Stimulated activated CD8-positive, alpha-beta memory T cell treated with anti-CD3 and anti-CD28 coated beads, Interleukin-4, amount 100 ng/mL, for 1 hour (primary cell): ENCODE results near the gene EOLA2.
"Not testable (repeated sequence)": the region's sequence is repeated elsewhere in the genome, so short reads cannot be mapped to it uniquely, and the experiment has no call there.

Experiments
- DNase-seq, 2 donors: peaks; one replicate each; pipeline ENCODE4 v3.0.0-alpha.2; 2020; ENCODE audit warnings: low read depth in 2 of 2, low spot score in 1 of 2

Gene EOLA2

DNA sequence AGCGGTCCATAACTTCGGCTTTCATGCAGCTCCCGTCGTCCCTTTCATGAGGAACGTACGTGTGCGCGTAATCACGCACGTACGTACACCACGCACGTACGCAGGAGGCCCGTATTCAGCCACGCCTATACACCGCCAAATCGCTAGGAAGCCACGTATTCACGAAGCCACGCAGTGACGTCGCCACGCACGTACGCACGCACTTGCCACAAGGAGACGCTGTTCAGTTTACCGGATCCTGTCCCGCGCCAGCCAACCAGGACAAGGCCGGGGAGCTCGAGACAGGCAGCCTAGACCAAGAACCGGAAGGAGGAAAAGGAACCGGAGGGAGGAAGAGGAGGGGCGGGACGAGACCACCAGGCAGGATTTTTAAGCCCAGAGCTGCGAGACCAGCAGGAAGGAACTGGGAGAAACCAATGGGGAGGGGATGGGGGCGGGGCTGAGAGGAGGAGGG, at the start of gene EOLA2:
EOLA2 (minus strand) TSS at position 65 of the 454 bp plus-strand sequence. CDS start 4,617 bp downstream, outside the sequence.
- peak; percentile 71 to 82 for DNase-seq

GRCh38 chrX:149987613-149988012, 49.3 kb upstream of the EOLA2 start:
- no peak for DNase-seq

- DNase-seq, result no peak
These were observed 46.1 kb upstream of the EOLA2 start for GRCh38 chrX:149984411-149984810.

- no peak for DNase-seq
These were observed 44.0 kb upstream of the EOLA2 start for GRCh38 chrX:149982310-149982709.

- no peak for DNase-seq
These were observed 40.9 kb upstream of the EOLA2 start for GRCh38 chrX:149979126-149979644.

DNA sequence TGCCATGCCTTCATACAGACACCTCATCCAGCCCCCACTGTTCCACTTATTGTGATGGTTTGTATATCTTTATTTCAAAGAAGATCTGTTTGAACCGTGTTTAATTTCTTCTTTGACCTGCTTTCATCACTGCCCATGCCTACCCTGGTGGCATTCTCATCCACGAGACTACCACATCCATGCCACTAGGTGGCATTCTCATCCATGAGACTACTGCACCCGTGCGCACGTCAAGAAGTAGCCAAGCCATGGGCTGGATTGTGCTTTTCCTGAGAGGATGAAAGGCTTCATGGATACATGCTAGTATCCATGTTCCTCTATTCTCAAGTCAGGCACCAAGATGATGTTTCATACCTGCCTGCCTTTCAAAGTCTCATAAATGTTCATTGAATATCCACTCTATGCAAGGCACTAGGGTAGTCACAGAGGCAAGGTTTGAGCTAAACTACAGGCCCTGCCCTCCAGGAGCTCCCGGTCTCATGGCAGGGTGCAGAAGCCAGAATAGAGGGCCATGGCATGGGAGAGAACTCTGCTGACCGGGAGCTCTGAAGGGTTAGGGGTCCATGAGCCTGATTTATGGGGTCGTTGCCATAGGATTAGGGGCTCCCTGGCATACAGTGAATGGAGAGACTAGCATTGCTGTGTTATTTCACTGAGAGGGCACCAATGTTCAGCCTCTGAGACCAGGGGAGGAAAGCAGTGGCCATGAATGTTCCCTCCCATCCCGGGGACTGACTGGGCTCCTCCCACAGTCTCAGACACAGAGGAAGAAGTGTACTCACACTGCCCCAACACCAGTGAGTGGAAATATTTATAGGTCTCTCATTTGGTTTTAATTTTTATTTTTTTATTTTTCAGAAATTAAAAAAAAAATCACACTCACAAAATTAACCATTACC, 24.8 kb upstream of the EOLA2 start:
- DNase-seq, result no peak

DNA sequence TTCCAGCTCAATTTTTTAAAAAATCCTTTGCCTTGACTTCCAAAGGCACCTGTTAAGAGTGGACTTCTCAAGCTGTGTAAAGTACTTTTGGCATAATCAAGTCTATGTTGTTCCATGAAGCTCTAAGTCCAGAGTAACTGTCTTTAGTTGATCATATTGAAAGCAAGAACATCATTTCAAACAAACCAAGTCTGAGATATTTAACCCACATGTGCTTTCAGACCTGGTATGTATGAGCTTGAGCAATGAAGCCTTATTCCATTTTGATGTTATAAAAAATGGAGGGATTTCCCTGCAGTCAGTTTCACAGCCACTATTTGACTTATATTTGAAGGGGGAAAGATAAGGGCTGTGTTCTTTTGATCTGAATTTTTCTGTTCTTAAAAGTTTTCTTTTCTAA, 23.7 kb upstream of the EOLA2 start:
- no peak for DNase-seq

- no peak for DNase-seq
These were observed 23.3 kb upstream of the EOLA2 start for GRCh38 chrX:149961572-149961971.

GRCh38 chrX:149950681-149951080, 12.4 kb upstream of the EOLA2 start:
- DNase-seq, result no peak

DNA sequence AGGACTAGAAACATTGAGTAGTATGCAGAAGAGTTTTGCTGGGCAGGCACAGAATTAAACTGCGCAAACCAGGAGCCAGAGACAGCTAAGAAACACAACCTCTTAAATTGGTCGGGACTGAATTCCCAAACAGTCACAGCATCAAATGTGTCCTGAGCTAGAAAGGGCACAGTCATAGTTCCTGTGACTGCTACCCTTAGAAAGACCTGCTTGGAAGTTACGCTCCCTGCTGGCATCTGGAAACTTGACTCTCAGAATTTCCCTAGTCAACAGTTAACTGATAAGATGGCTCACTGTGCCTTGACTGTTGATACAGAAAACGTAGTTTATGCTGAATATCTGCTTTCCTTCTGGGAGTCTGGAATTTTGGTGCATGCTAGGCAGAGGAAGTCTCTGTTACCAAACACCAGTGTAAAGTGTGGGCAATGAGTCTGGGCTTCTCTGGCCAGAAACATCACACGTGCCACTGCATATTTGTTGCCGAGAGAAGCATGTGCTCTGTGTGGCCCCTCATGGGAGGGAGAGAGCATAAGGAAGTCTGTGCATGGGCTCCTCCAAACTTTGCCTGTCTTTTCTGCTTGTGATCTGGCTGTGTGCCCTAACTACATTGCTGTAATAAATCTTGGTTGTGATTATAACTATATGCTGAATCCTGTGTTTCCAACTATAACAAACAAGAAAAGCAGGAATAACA, 11.6 kb upstream of the EOLA2 start:
- no peak for DNase-seq

DNA sequence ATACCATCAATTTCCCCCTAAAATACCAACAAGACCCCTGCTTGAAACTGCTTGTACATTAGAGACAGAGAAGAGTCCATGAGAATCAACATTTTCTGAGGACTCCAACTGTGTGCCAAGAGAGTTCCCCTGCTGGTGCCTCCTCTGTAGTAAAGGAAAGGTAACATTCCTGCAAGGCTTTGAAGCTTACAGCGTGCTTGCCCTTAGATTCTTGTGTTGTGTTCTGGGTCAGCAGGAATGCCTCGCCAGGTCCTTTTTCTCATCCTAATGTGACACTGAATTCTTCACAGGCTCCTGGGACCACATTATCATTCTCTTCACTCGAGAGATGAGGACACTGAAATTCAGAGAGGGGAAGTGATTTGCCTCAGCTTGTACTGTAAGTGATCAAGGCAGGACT, 9.7 kb upstream of the EOLA2 start:
- no peak for DNase-seq

DNA sequence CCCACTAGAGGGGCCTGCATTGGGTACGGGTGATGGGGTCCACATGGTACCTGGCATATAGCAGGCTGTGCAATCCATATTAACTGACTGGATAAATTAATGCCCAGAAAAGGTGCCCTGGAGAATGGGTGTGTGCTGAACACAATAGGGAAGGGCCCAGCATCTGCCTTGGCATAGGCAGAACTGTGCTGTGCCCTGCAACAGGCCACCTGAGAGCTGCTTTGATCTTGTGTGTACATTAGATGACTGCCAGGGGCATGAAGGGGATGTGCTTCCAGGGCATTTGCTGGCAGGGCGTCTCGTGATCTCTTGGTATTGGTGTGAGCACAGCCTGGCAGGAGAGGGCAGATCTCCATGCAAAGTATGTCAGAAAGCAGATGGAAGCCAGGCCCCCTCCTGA, 8.6 kb upstream of the EOLA2 start:
- not testable (repeated sequence) for DNase-seq

- not testable (repeated sequence) for DNase-seq
These were observed 7.5 kb upstream of the EOLA2 start for GRCh38 chrX:149945820-149946219.

- DNase-seq, result not testable (repeated sequence)
These were observed 6.9 kb upstream of the EOLA2 start for GRCh38 chrX:149945087-149945670.

DNA sequence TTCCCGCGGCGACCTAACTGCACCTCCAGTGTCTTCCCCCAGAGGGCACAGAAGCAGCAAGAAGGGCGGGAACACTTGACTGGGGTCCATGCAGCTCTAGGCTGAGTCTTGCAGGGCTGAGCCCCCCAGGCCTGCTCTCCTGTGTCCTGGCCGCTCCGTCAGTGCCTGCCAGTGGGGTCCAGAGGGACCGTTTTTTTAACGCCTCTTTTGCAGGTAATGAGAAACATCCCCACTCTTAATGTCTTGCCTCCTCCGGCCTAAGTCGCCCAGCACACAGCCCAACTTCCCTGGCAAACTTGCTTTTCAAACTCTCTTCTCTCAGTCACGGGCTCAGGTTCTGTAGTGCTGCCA, 2.4 kb upstream of the EOLA2 start:
- not testable (repeated sequence) for DNase-seq

- DNase-seq, result peak; percentile 66 to 82
These were observed 1.8 kb upstream of the EOLA2 start for GRCh38 chrX:149939905-149940673.

GRCh38 chrX:149939655-149939904, 1.3 kb upstream of the EOLA2 start:
- DNase-seq, result no peak

GRCh38 chrX:149938881-149939654, 777 bp upstream of the EOLA2 start:
- peak; percentile 69 to 77 for DNase-seq

- DNase-seq, result no peak
These were observed 342 bp downstream of the EOLA2 start for GRCh38 chrX:149937871-149938426.

DNA sequence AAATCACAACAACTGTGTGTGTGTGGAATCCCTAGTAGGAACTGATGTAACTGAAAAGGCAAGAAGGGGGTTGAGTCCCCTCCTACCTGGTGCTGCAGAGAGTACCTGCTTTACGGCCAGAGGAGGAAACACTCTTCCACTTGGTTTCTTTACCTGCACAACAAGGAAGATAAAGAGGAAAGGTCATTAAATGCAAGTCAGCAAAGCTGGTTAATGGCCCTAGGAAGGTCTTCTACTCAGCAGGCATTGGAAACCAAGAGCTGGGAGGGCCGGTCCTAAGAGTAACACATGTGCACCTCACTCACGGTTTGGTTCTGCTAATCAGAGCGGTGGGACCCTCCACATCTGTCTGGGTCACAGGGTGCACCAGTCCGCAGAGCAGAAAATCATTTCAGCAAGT, 963 bp downstream of the EOLA2 start:
- DNase-seq, result not testable (repeated sequence)
